Right ventricle myocardium superior (tissue), 1 donor: Measurements from ENCODE around the gene COL25A1. TPM values are rescaled to one million over a fixed set of nuclear protein-coding genes. Genes with fewer than 3 reads are reported as not detected.

Source experiments
- ATAC-seq: fragments of 200-7000 bp; cut with Tn5 transposase; one replicate; pipeline ENCODE4 v1.9.1; 2020; ENCODE audit warnings: mild to moderate bottlenecking; ENCODE audit not compliant: poor library complexity
- DNase-seq: peaks from one replicate; pipeline ENCODE4 v3.0.0-alpha.2; 2020
- intact Hi-C: fragments of 100-400 bp; cut with DNase I; formaldehyde crosslinking; loops from one replicate; pipeline ENCODE4 v1.11.2; 2022
- long read RNA-seq: library from polyadenylated mRNA; unstranded; transcript quantifications from one replicate; pipeline ENCODE4 v2.0.0, GENCODE V29; 2021
- total RNA-seq: library from RNA; stranded (reverse); fragmentation: NEBNext Ultra II Directional; extraction: Animal tissue kit (Norgen Biotek cat#: 25700); gene quantifications from one replicate; pipeline ENCODE4 v1.2.1, GENCODE V29; 2021
- donor health status: DM: no; HTN: yes; CAD: no; lungs with severe emphysema.

Gene COL25A1
- total RNA-seq = 0.24 TPM
- long read RNA-seq, partial matches to known transcripts = 1 of 1 reads
- long read RNA-seq, other reads (novel, unspliced or antisense) = 0 of 1 reads

GRCh38 chr4:109302361-109303139 lies at the start of gene COL25A1:
COL25A1 (minus strand) TSS chr4:109302658.
- intact Hi-C loops = no loop called here

GRCh38 chr4:109350121-109350520 lies 47.7 kb upstream of the COL25A1 start:
- intact Hi-C loops = no loop called here
- ATAC-seq = no peak
- no peak for DNase-seq

More at GRCh38 chr4:109302361-109303139, at the start of gene COL25A1:
- DNase-seq (peak; percentile 64), ATAC-seq (peak; percentile 84)

GRCh38 chr4:109334129-109335105 lies 32.0 kb upstream of the COL25A1 start:
- ATAC-seq (no peak), DNase-seq (no peak)
- intact Hi-C loops = no loop called here

GRCh38 chr4:109332926-109333464 lies 30.5 kb upstream of the COL25A1 start:
- ATAC-seq = no peak
- no peak for DNase-seq

GRCh38 chr4:109327641-109328040 lies 25.2 kb upstream of the COL25A1 start:
- DNase-seq = no peak
- ATAC-seq = no peak
- intact Hi-C loops = no loop called here

More at GRCh38 chr4:109332926-109333464, 30.5 kb upstream of the COL25A1 start:
- intact Hi-C loops = no loop called here

GRCh38 chr4:109325698-109326097 lies 23.2 kb upstream of the COL25A1 start:
- intact Hi-C loops = no loop called here
- ATAC-seq (no peak), DNase-seq (no peak)

GRCh38 chr4:109323348-109323747 lies 20.9 kb upstream of the COL25A1 start:
- ATAC-seq = no peak
- intact Hi-C loops = no loop called here
- no peak for DNase-seq

- DNase-seq (no peak), ATAC-seq (no peak)
- intact Hi-C loops = no loop called here
Observed at GRCh38 chr4:109321232-109321631, 18.8 kb upstream of the COL25A1 start.

GRCh38 chr4:109319684-109320083 lies 17.2 kb upstream of the COL25A1 start:
- ATAC-seq (no peak), DNase-seq (no peak)
- intact Hi-C loops = no loop called here

- intact Hi-C loops = no loop called here
- DNase-seq (no peak), ATAC-seq (no peak)
Observed at GRCh38 chr4:109319156-109319555, 16.7 kb upstream of the COL25A1 start.

- intact Hi-C loops = no loop called here
- no peak for ATAC-seq
- no peak for DNase-seq
Observed at GRCh38 chr4:109315818-109316217, 13.4 kb upstream of the COL25A1 start.

- no peak for ATAC-seq
- intact Hi-C loops = no loop called here
- no peak for DNase-seq
Observed at GRCh38 chr4:109315341-109315740, 12.9 kb upstream of the COL25A1 start.

- intact Hi-C loops = no loop called here
- no peak for ATAC-seq
Observed at GRCh38 chr4:109313168-109314133, 11.0 kb upstream of the COL25A1 start.

GRCh38 chr4:109303140-109303496 lies 660 bp upstream of the COL25A1 start:
- intact Hi-C loops = no loop called here
- DNase-seq = no peak

More at GRCh38 chr4:109313168-109314133, 11.0 kb upstream of the COL25A1 start:
- DNase-seq = no peak

GRCh38 chr4:109301651-109302360 lies 652 bp downstream of the COL25A1 start:
- peak; percentile 37 for ATAC-seq
- intact Hi-C loops = no loop called here
- no peak for DNase-seq

More at GRCh38 chr4:109303140-109303496, 660 bp upstream of the COL25A1 start:
- peak; percentile 54 for ATAC-seq

- intact Hi-C loops = no loop called here
- peak; percentile 21 for ATAC-seq
- no peak for DNase-seq
Observed at GRCh38 chr4:109298279-109299010, 4.0 kb downstream of the COL25A1 start.

GRCh38 chr4:109296527-109296926 lies 5.9 kb downstream of the COL25A1 start:
- DNase-seq (no peak), ATAC-seq (no peak)
- intact Hi-C loops = no loop called here
